Breast epithelium (tissue), 4 donors: Measurements from ENCODE around the gene LAMA3. TPM values are rescaled to one million over a fixed set of nuclear protein-coding genes. Genes with fewer than 3 reads are reported as not detected.

ENCODE experiments used
- DNase-seq, 2 donors: peaks; one replicate each; pipeline ENCODE4 v3.0.0-alpha.2; 2019; ENCODE audit warnings: low spot score in 2 of 2
- H3K27ac ChIP-seq, 2 donors: fragments of 200-600 bp; sonication (generic) in 1 of 2; one replicate each; pipeline ENCODE4 v1.5.1; 2016 to 2019; ENCODE audit warnings: mild to moderate bottlenecking in 1 of 2
- H3K27me3 ChIP-seq, 2 donors: fragments of 200-600 bp; sonication (generic) in 1 of 2; one replicate each; pipeline versions ENCODE4 v1.5.1 to v1.6.0; 2017 to 2019; ENCODE audit warnings: control low read depth in 1 of 2, mild to moderate bottlenecking in 1 of 2
- H3K36me3 ChIP-seq: fragments of 200-600 bp; one replicate; pipeline ENCODE4 v1.5.1; 2019
- H3K4me1 ChIP-seq, 2 donors: fragments of 200-600 bp; sonication (generic); one replicate each; pipeline ENCODE4 v1.5.1; 2016 to 2019; ENCODE audit warnings: control low read depth in 1 of 2
- H3K4me3 ChIP-seq, 3 donors: fragments of 200-600 bp; sonication (generic); 1 replicate in 2 of 3; 2 replicates in 1 of 3; pipeline ENCODE4 v1.5.1; 2016 to 2019; ENCODE audit warnings: mild to moderate bottlenecking in 3 of 3, moderate library complexity in 2 of 3
- H3K9me3 ChIP-seq, 2 donors: fragments of 200-600 bp; sonication (generic) in 1 of 2; one replicate each; pipeline ENCODE4 v1.5.1; 2016 to 2019; ENCODE audit warnings: control low read depth in 1 of 2
- CTCF ChIP-seq, 3 donors: fragments of 450-650 bp; IDR thresholded peaks; one replicate each; pipeline ENCODE4 v1.5.1; 2016 to 2017; ENCODE audit warnings: antibody characterized with exemption in 3 of 3, mild to moderate bottlenecking in 3 of 3, moderate library complexity in 3 of 3
- POLR2A ChIP-seq: fragments of 450-650 bp; IDR thresholded peaks from one replicate; pipeline ENCODE4 v1.6.1; 2016; ENCODE audit warnings: antibody characterized with exemption, mild to moderate bottlenecking, moderate library complexity
- POLR2AphosphoS5 ChIP-seq, 3 donors: sonication (generic); formaldehyde crosslinking; IDR thresholded peaks; one replicate each; pipeline ENCODE4 v1.6.1; 2017; ENCODE audit warnings: antibody characterized with exemption in 3 of 3
- intact Hi-C: fragments of 100-400 bp; cut with DNase I; formaldehyde crosslinking; loops from one replicate; pipeline ENCODE4 v1.15.1; 2023; ENCODE audit warnings: low total_unique reads
- total RNA-seq, 3 donors: library from RNA; depleted of rRNA; stranded (reverse); fragments of >200 nt; gene quantifications; one replicate each; pipeline ENCODE4 v1.1.0, GENCODE V29; 2016

Gene LAMA3
- total RNA-seq, 3 donors from 2014 or later, result 43.4 to 173 (median 127) TPM

GRCh38 chr18:23835091-23835490 lies 145.8 kb downstream of the LAMA3 start:
- intact Hi-C loops, result no loop called here
- no peak for DNase-seq
- Histone ChIP-seq H3K4me3 (no peak overlapping the region), H3K27me3 (no peaks in the 10 kb centered on the region), H3K4me1 (no peaks in the 10 kb centered on the region), H3K36me3 (no peaks in the 10 kb centered on the region), H3K9me3 (no peaks in the 10 kb centered on the region), H3K27ac (peak overlapping the region; percentile 20 to 54)
- TF ChIP-seq POLR2AphosphoS5 (IDR thresholded peaks at IDR 0.05) (no peak), POLR2A (no peak), CTCF (IDR thresholded peaks at IDR 0.05) (no peak)

- Histone ChIP-seq H3K36me3 (no peaks in the 10 kb centered on the region), H3K27me3 (no peaks in the 10 kb centered on the region), H3K9me3 (no peaks in the 10 kb centered on the region), H3K27ac (peak overlapping the region; percentile 20 to 54), H3K4me3 (no peak overlapping the region), H3K4me1 (no peaks in the 10 kb centered on the region)
- intact Hi-C loops, result no loop called here
- TF ChIP-seq POLR2A (no peak), POLR2AphosphoS5 (IDR thresholded peaks at IDR 0.05) (no peak), CTCF (IDR thresholded peaks at IDR 0.05) (no peak)
- DNase-seq, result no peak
These were observed 146.3 kb downstream of the LAMA3 start for GRCh38 chr18:23835506-23835905.

GRCh38 chr18:23837591-23837990 lies 148.3 kb downstream of the LAMA3 start:
- Histone ChIP-seq H3K9me3 (no peaks in the 10 kb centered on the region), H3K27ac (peak overlapping the region in 1 of 2 donors; percentile 70), H3K36me3 (no peaks in the 10 kb centered on the region), H3K27me3 (no peaks in the 10 kb centered on the region), H3K4me3 (no peak overlapping the region), H3K4me1 (no peaks in the 10 kb centered on the region)
- DNase-seq, result no peak
- TF ChIP-seq CTCF (IDR thresholded peaks at IDR 0.05), result no peak
- no peak for TF ChIP-seq POLR2AphosphoS5 (IDR thresholded peaks at IDR 0.05)
- no peak for TF ChIP-seq POLR2A
- intact Hi-C loops, result no loop called here

GRCh38 chr18:23838233-23838632 lies 149.0 kb downstream of the LAMA3 start:
- TF ChIP-seq CTCF (IDR thresholded peaks at IDR 0.05) (no peak), POLR2A (no peak), POLR2AphosphoS5 (IDR thresholded peaks at IDR 0.05) (no peak)
- Histone ChIP-seq H3K9me3 (no peaks in the 10 kb centered on the region), H3K4me1 (no peaks in the 10 kb centered on the region), H3K4me3 (no peak overlapping the region), H3K27ac (peak overlapping the region; percentile 35 to 70), H3K36me3 (no peaks in the 10 kb centered on the region), H3K27me3 (no peaks in the 10 kb centered on the region)
- intact Hi-C loops, result no loop called here
- no peak for DNase-seq

GRCh38 chr18:23838801-23839366 lies 149.6 kb downstream of the LAMA3 start:
- peak overlapping the region; percentile 35 to 70 for H3K27ac ChIP-seq
- intact Hi-C loops, result no loop called here

More at GRCh38 chr18:23838801-23839366, 149.6 kb downstream of the LAMA3 start:
- no peaks in the 10 kb centered on the region for H3K27me3 ChIP-seq
- TF ChIP-seq CTCF (IDR thresholded peaks at IDR 0.05) (no peak), POLR2AphosphoS5 (IDR thresholded peaks at IDR 0.05) (no peak), POLR2A (no peak)
- no peak overlapping the region for H3K4me3 ChIP-seq
- DNase-seq, result no peak
- H3K36me3 ChIP-seq, result no peaks in the 10 kb centered on the region
- no peaks in the 10 kb centered on the region for H3K4me1 ChIP-seq
- no peaks in the 10 kb centered on the region for H3K9me3 ChIP-seq
